ENCODE measurements around the gene BLOC1S3. TPM values are rescaled to one million over a fixed set of nuclear protein-coding genes. Genes with fewer than 3 reads are reported as not detected.

BLOC1S3 gene
- total and polyA plus RNA-seq, 2 of the 4 experiments (the other 2 are of a cell fraction) = 1.1 to 4.9 TPM

GRCh38 chr19:45172611-45173208, 5.9 kb upstream of the BLOC1S3 start:
- no peak overlapping the region for H2AK9ac ChIP-seq (replicated peaks; ENCODE audit: low read depth, low read length, poor library complexity)
- H3K4me1 ChIP-seq (ENCODE audit: control insufficient read depth, insufficient read depth, low read length) = peaks cover 2% of the 10 kb centered on the region
- 100% methylated on average over 2 of the region's 18 CpGs; no CpG with 5 or more reads in 1 of the 2 experiments for WGBS, 2 experiments (ENCODE audit: extremely low coverage in 2 of 2, insufficient read length in 1 of 2)
- H3K18ac ChIP-seq (ENCODE audit: low read depth, low read length) = no peak overlapping the region
- no peaks in the 10 kb centered on the region for H4K20me1 ChIP-seq (ENCODE audit: insufficient read depth, low read length)
- no peak overlapping the region for H3K4ac ChIP-seq (ENCODE audit: low read depth, low read length)
- H4K8ac ChIP-seq (ENCODE audit: low read depth in 2 of 2, low read length in 2 of 2) = no peak overlapping the region
- BruUV-seq (replicated peaks) = no TSS peak
- DNase-seq = no peak
- no peak overlapping the region for H2AK5ac ChIP-seq (ENCODE audit: low read depth, low read length)
- no peak overlapping the region for H3K4me2 ChIP-seq (ENCODE audit: low read depth, low read length)
- in situ Hi-C loops (cut with MboI; ENCODE audit: low sequenced_read_pairs) = no loop called here
- dilution Hi-C loops (cut with HindIII; ENCODE audit: low sequenced_read_pairs, unreplicated experiment) = no loop called here
- intact Hi-C loops (cut with micrococcal nuclease) = no loop called here
- H2AFZ ChIP-seq (replicated peaks; ENCODE audit: low read length, poor library complexity) = no peak overlapping the region
- H3K9ac ChIP-seq (ENCODE audit: low read depth, low read length) = no peak overlapping the region
- H3K9me3 ChIP-seq (ENCODE audit: control insufficient read depth, insufficient read depth, low read length) = no peaks in the 10 kb centered on the region
- peaks cover 2% of the 10 kb centered on the region; the same call in 1 of the 2 replicates for H3K27me3 ChIP-seq (ENCODE audit: control insufficient read depth, insufficient read depth, low read length)
- H3K4me3 ChIP-seq (ENCODE audit: insufficient read depth, low read depth, low read length) = no peak overlapping the region
- H2BK20ac ChIP-seq (ENCODE audit: low read depth, low read length) = no peak overlapping the region
- POLR2A ChIA-PET (ENCODE audit: unreplicated experiment) = no interaction called here
- H2BK120ac ChIP-seq (ENCODE audit: low read depth, low read length) = no peak overlapping the region
- H3K56ac ChIP-seq (ENCODE audit: extremely low read depth, insufficient read depth, low read length) = no peak overlapping the region
- no peak overlapping the region for H2BK5ac ChIP-seq (ENCODE audit: low read depth, low read length, poor library complexity, severe bottlenecking)
- no peak overlapping the region for H2BK15ac ChIP-seq (ENCODE audit: low read depth, low read length)
- H3K79me1 ChIP-seq (ENCODE audit: low read depth in 1 of 2, low read length in 2 of 2) = peaks cover 0 to 8% of the 10 kb centered on the region in 2 experiments; a peak in 1 of 4 replicates
- H3K14ac ChIP-seq (replicated peaks; ENCODE audit: low read depth, low read length) = no peak overlapping the region
- TF ChIP-seq RFX5 (IDR thresholded peaks at IDR 0.05; ENCODE audit: low read depth, low read length) (no peak), CTCF (conservative IDR thresholded peaks at IDR 0.05; ENCODE audit: low read depth, low read length) (no peak), NFE2L2 (IDR thresholded peaks at IDR 0.05; ENCODE audit: low read depth, low read length) (no peak), CHD1 (IDR thresholded peaks at IDR 0.05; ENCODE audit: low read depth, low read length) (no peak), BHLHE40 (IDR thresholded peaks at IDR 0.05; ENCODE audit: low read depth, low read length) (no peak)
- H4K91ac ChIP-seq (ENCODE audit: insufficient read depth, low read depth, low read length) = no peak overlapping the region
- H3K27ac ChIP-seq (ENCODE audit: insufficient read depth, low read length) = no peak overlapping the region
- H3K23ac ChIP-seq (ENCODE audit: low read depth, low read length) = no peak overlapping the region
- CTCF ChIA-PET = no interaction called here
- H3K36me3 ChIP-seq (ENCODE audit: control insufficient read depth, insufficient read depth, low read length) = no peaks in the 10 kb centered on the region
- H4K5ac ChIP-seq (ENCODE audit: low read depth, low read length) = no peak overlapping the region
- ATAC-seq (ENCODE audit: low read depth) = no peak
- 0 out of 2 replicates have a peak, but pooled peaks cover 8% of the 10 kb centered on the region for H3K9me1 ChIP-seq (ENCODE audit: insufficient read depth, low read length)
